ENCODE results near the gene GRAMD4.

Gene GRAMD4

GRCh38 chr22:46696614-46697013 is 76.4 kb downstream of the GRAMD4 start:
- DNase-seq: no peak

DNA sequence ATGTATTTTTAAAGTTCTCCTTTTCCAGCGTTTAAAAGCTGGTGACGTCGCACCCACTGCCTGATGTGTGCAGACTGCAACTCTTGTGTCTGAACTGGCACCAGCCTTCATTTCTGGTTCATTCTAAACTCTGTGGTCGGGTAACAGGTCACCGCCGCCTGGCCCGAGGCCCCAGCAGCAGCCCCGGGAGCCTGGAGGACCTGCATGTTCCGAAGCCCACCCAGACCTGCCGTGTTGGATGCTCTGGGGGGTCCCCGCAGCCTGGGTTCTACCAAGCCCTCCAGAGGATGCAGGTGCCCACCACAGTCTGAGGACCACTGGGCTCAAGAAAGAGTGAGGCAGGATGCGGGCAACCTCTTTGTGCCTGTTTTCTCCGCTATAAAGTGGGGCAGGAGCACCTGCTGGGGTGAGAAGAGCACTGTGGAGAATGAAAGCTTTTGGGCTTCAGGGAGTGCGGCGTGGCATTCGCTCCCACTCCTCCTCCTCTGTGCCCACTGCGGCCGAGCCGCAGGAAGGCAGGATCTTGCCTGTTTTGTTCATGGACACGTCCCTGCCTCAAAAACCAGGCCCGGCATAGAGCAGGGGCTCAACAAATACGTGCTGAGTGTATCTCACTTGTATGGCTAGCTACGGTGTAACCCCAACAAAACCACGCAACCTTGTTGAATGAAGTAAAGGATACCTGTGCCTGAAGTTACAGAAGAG is 77.8 kb downstream of the GRAMD4 start:
- DNase-seq: no peak

DNA sequence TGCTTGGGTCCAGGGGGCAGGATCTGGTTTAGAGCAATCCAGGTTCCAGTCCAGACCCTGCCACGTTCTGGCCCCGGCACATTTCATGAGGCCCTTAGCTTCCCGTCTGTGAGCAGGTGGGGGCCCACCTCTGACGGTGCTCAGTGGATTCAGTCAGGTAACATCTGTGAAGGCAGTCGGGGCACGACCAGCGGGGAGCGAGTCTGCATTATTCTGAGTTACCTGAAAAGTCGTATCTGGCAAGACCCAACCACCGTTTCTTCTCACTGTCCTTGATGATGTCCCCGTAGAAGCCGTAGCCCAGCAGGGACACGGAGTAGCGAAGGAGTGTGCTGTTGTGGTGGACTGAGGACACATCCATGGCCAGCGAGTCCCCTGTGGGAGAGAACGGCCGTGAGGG is 78.9 kb downstream of the GRAMD4 start:
- no peak for DNase-seq

GRCh38 chr22:46701262-46701661 is 81.1 kb downstream of the GRAMD4 start:
- DNase-seq: no peak

DNA sequence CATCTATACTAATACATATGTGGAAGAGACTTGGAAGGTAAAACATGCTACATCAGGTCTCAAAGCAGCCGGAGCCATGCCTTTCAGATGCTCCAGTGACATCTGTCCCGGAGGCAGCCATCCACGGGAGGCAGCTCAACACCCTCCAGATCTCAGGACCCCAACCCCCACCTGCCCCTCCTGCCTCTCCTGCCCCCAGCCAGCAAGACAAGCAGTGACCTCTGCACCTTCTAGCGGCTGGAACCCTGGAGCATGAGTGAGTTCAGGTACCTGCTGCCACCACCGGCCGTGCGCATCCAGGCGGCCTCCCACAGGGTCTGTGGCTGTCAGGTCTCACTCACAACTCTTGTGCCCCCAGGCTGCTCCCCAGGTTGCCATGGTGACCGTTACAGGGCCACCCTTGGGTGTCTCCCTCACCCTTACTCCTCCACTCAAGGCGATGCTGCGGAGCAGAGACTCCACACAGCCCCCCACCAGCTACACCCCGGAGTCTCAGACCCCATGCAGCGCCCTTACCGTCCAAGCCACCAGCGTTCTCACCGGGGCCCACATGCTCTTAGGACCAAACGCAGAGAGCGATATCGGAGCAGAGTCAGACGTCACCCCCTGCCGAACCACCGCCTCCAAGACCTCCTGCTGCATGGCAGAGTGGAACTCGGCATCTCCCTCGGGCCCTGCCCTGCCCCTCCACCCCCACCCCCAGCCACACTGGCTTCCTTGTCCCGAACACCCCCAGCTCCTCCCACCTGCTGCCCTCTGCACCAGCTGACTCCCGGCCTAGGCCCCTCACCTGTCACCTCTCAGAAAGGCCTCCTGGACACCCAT is 83.2 kb downstream of the GRAMD4 start:
- no peak for DNase-seq

DNA sequence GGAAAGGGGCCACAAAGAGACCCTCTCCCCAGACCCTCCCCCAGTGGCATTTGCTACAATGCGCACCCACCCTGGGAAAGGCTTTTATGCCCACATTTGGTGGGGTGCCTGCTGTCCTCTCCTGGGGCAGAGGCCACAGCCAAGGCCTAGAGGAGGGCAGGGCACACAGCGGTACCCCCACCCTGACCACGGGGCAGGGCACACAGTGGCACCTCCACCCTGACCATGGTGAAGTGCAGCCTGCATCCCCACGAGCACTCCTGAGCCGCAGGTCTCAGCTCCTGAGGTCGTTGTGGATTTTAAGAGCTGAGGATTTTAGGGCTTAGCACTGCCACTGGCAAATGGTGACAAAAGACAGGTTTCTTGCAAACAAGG is 83.8 kb downstream of the GRAMD4 start:
- no peak for DNase-seq

GRCh38 chr22:46706060-46706459 is 85.9 kb downstream of the GRAMD4 start:
- no peak for DNase-seq

- no peak for DNase-seq
Observed at GRCh38 chr22:46707305-46707704, 87.1 kb downstream of the GRAMD4 start.

- no peak for DNase-seq
Observed at GRCh38 chr22:46707827-46708570, 87.8 kb downstream of the GRAMD4 start.

DNA sequence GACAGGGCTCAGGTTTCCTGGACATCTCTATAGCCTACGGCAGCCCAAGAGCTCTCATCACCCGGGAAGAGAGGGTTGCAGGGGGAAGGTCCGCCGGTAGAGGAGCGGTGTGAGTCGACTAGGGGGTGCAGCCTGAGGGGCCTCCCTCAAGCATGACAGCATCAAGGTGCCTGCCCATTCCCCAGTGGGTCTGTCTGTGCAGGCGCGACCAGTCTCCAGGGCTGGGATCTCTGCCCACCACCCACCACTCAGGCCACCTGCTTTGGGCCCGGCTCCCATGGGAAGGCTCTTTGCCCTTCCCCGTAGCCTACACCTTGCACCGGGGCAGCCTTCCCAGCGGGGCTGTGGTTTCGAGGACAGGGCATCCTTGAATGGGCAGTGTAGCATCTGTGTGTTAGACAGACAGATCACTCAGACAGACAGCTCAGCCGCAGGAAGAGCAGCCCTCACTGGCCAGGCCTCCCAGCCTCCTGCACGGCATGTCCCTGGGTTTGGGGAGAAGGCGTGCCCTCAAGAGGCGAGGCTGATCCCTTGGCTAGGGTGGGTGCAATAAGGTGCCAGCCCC is 88.7 kb downstream of the GRAMD4 start:
- DNase-seq: no peak

DNA sequence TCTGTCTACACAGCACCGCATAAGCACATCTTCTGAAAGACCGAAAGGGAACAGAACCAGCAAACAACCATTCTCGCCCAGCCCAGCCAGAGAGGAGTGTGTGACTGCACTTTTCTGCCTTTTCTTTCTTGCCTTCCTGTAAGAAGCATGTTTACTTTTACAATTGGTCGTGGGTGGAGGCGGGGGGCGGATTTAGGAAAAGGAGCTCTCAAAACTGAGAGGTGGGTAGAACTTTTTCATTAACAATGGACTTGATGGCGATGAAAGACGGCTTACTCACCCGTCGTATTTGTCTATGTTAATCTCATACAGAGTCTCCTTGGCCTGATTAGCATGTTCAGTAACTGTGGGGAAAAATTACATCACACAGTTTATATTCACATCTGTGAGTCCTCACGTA is 90.6 kb downstream of the GRAMD4 start:
- DNase-seq: no peak

DNA sequence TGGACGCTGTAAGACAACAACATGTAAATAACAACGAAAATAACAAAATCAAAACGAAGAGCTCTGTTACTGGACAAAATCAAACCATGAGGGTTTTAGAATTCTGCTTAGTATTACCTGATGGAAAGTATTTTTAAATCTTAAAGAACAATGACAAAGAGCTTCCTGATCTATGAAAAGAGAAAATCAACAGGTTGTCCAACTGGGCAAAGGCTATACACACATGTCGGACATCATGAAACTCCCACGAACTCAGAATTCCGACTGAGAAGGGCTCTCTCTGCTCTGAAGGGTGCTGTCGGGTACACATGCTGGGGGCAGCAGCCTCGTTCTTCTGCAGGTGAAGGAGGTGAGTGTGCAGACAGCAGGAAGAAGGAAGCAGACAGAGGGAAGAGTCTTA is 92.1 kb downstream of the GRAMD4 start:
- no peak for DNase-seq

- no peak for DNase-seq
Observed at GRCh38 chr22:46714550-46714949, 94.4 kb downstream of the GRAMD4 start.

DNA sequence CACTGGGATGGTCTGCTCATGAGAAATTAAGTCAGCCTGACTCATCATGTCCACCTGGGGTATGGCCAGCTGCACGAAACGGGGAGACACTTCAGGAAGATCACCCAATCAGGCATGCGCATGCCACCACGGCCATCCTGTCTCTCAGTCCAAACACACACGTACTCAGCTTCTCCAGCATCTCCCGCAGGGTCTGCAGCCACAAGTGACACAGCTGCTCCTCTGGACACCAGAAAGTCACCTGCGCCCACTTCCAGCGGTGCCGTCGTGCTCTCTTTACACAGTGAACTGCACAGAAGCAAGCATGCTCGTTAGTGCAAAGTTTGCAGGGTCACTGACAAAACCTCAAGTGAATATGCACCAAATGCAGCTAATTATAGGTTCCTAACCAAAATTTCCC is 99.7 kb downstream of the GRAMD4 start:
- no peak for DNase-seq

GRCh38 chr22:46721501-46722085 is 101.4 kb downstream of the GRAMD4 start:
- no peak for DNase-seq

DNA sequence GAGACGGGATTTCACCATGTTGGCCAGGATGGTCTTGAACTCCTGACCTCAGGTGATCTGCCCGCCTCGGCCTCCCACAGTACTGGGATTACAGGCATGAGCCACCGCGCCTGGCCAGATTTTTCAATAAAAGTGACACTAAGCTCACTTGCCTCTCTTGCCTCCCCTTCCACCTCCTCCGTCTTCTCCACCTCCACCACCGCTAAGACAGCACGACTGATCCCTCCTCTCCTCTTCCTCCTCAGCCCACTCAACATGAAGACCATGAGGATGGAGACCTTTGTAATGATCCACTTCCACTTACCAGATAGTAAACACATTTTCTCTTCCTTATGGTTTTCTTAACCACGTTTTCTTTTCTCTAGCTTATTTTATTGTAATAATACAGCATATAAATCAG is 103.7 kb downstream of the GRAMD4 start:
- no peak for DNase-seq

GRCh38 chr22:46725096-46725495 is 104.9 kb downstream of the GRAMD4 start:
- no peak for DNase-seq

GRCh38 chr22:46726066-46726985 is 106.1 kb downstream of the GRAMD4 start:
- DNase-seq: no peak

DNA sequence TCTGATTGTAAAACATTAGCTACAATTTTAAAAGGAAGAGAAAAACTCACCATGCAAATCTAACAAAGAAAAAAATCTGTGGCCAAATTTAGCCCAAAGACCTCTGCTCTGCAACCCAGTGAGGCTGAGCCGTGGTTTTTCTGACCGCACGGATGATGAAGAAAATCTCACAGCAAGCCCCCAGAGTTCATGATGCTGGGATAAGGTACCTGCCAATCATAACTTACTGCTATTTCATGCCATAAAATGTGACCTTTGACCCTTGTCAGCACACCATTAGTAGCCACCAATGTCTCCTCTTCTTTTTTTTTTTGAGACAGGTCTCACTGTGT is 106.8 kb downstream of the GRAMD4 start:
- no peak for DNase-seq

GRCh38 chr22:46727813-46728364 is 107.7 kb downstream of the GRAMD4 start:
- DNase-seq: no peak

DNA sequence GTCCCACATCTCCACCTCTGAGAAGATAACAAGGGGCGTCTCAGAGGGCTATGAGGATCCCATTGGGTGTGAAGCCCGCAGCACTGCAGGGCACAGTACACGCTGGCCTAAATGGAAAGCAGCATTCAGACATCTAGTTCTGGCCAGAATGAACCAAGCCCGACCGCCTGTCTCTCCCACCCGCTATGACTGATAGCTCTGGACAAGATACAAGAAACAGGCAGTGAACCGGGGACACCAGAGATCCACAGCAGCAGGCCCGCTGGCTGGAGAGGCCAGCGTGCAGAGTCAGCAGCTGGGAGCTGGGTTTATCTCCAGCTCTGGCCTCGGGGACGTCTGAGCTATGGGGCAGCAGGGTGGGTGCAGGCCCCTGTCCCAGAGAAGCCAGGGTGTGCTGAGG is 108.3 kb downstream of the GRAMD4 start:
- DNase-seq: no peak
